Nephron progenitor cell (in vitro differentiated cells): ENCODE measurements around the gene POLG2.

Experiments
- DNase-seq: peaks from one replicate; pipeline ENCODE4 v3.0.0; 2021
- H3K27ac Mint-ChIP-seq: 2 replicates; pipeline ENCODE4 v1.8.0; 2021; ENCODE audit warnings: mild to moderate bottlenecking, moderate library complexity, mixed read lengths
- H3K27me3 Mint-ChIP-seq: 2 replicates; pipeline ENCODE4 v1.8.0; 2021; ENCODE audit warnings: mild to moderate bottlenecking, low read depth, mixed read lengths; ENCODE audit not compliant: poor library complexity
- H3K36me3 Mint-ChIP-seq: 2 replicates; pipeline ENCODE4 v1.8.0; 2021; ENCODE audit warnings: low read depth, mixed read lengths
- H3K4me1 Mint-ChIP-seq: 2 replicates; pipeline ENCODE4 v1.8.0; 2021; ENCODE audit warnings: mixed read lengths
- H3K4me3 Mint-ChIP-seq: 2 replicates; pipeline ENCODE4 v1.8.0; 2021; ENCODE audit warnings: mild to moderate bottlenecking, moderate library complexity, mixed read lengths
- H3K9me3 Mint-ChIP-seq: 2 replicates; pipeline ENCODE4 v1.8.0; 2021; ENCODE audit warnings: mild to moderate bottlenecking, moderate library complexity, mixed read lengths
- CTCF ChIP-seq: fragments of 200-600 bp; sonication (generic); IDR thresholded peaks from 2 replicates; pipeline ENCODE4 v1.5.0; 2021; ENCODE audit warnings: antibody characterized with exemption

Gene POLG2

GRCh38 chr17:64505340-64506200 is 8.7 kb upstream of the POLG2 start:
- H3K27me3 Mint-ChIP-seq = peaks cover 7% of the 10 kb centered on the region
- peak overlapping the region; percentile 100 for H3K27ac Mint-ChIP-seq
- peak; percentile 79 for DNase-seq
- no peaks in the 10 kb centered on the region for H3K9me3 Mint-ChIP-seq
- peaks cover 68% of the 10 kb centered on the region for H3K4me1 Mint-ChIP-seq
- peaks cover 67% of the 10 kb centered on the region for H3K36me3 Mint-ChIP-seq
- peak overlapping the region; percentile 100 for H3K4me3 Mint-ChIP-seq
- no peak for TF ChIP-seq CTCF

- Mint-ChIP-seq H3K27me3 (peaks cover 7% of the 10 kb centered on the region), H3K4me3 (peak overlapping the region; percentile 100), H3K4me1 (peaks cover 70% of the 10 kb centered on the region), H3K27ac (peak overlapping the region; percentile 100), H3K9me3 (no peaks in the 10 kb centered on the region), H3K36me3 (peaks cover 68% of the 10 kb centered on the region)
- no peak for TF ChIP-seq CTCF
- DNase-seq = no peak
Measured at GRCh38 chr17:64504769-64505339, 8.0 kb upstream of the POLG2 start.

GRCh38 chr17:64503821-64504768 is 7.2 kb upstream of the POLG2 start:
- peaks cover 69% of the 10 kb centered on the region for H3K36me3 Mint-ChIP-seq
- peak overlapping the region; percentile 100 for H3K4me3 Mint-ChIP-seq
- no peak for DNase-seq
- no peak for TF ChIP-seq CTCF
- H3K27me3 Mint-ChIP-seq = peaks cover 7% of the 10 kb centered on the region
- H3K9me3 Mint-ChIP-seq = no peaks in the 10 kb centered on the region
- peaks cover 70% of the 10 kb centered on the region for H3K4me1 Mint-ChIP-seq
- peak overlapping the region; percentile 100 for H3K27ac Mint-ChIP-seq

GRCh38 chr17:64503341-64503740 is 6.5 kb upstream of the POLG2 start:
- H3K4me3 Mint-ChIP-seq = no peak overlapping the region
- no peak for DNase-seq
- H3K9me3 Mint-ChIP-seq = no peaks in the 10 kb centered on the region
- peak overlapping the region; percentile 81 for H3K27ac Mint-ChIP-seq
- H3K4me1 Mint-ChIP-seq = peaks cover 68% of the 10 kb centered on the region
- no peak for TF ChIP-seq CTCF
- peaks cover 7% of the 10 kb centered on the region for H3K27me3 Mint-ChIP-seq
- peaks cover 66% of the 10 kb centered on the region for H3K36me3 Mint-ChIP-seq

GRCh38 chr17:64502809-64503208 is 6.0 kb upstream of the POLG2 start:
- peaks cover 7% of the 10 kb centered on the region for H3K27me3 Mint-ChIP-seq
- peaks cover 70% of the 10 kb centered on the region for H3K4me1 Mint-ChIP-seq
- peak overlapping the region; percentile 57 for H3K4me3 Mint-ChIP-seq
- peak overlapping the region; percentile 51 for H3K27ac Mint-ChIP-seq
- peaks cover 66% of the 10 kb centered on the region for H3K36me3 Mint-ChIP-seq
- H3K9me3 Mint-ChIP-seq = no peaks in the 10 kb centered on the region
- TF ChIP-seq CTCF = no peak
- DNase-seq = no peak
